Suppressor macrophage treated with lipopolysaccharide for 1 hour (primary cell): Measurements from ENCODE around the gene ITGBL1.
A peak's percentile ranks its signal among the peaks of the same experiment; 100 is the strongest.
"Not testable (repeated sequence)": the region's sequence is repeated elsewhere in the genome, so short reads cannot be mapped to it uniquely, and the experiment has no call there.

ENCODE experiments used
- DNase-seq, 3 donors: peaks; one replicate each; pipeline ENCODE4 v3.0.0-alpha.2; 2020 to 2022

Gene ITGBL1

GRCh38 chr13:101514100-101514499 lies 61.6 kb downstream of the ITGBL1 start:
- no peak for DNase-seq

- DNase-seq = peak; percentile 46 to 71 (median 66)
These were observed 62.3 kb downstream of the ITGBL1 start for GRCh38 chr13:101514695-101515275.

- DNase-seq = no peak
These were observed 63.0 kb downstream of the ITGBL1 start for GRCh38 chr13:101515504-101515903.

GRCh38 chr13:101516262-101516661 lies 63.8 kb downstream of the ITGBL1 start:
- no peak for DNase-seq

- DNase-seq = peak in 1 of 3 donors; percentile 11
These were observed 68.2 kb downstream of the ITGBL1 start for GRCh38 chr13:101520672-101521071.

GRCh38 chr13:101521371-101521770 lies 68.9 kb downstream of the ITGBL1 start:
- DNase-seq = no peak

- DNase-seq = no peak
These were observed 70.1 kb downstream of the ITGBL1 start for GRCh38 chr13:101522607-101523006.

- peak in 1 of 3 donors; percentile 27 for DNase-seq
These were observed 71.0 kb downstream of the ITGBL1 start for GRCh38 chr13:101523154-101524131.

- no peak for DNase-seq
These were observed 74.7 kb downstream of the ITGBL1 start for GRCh38 chr13:101527130-101527529.

GRCh38 chr13:101529422-101529821 lies 76.9 kb downstream of the ITGBL1 start:
- peak; percentile 54 to 66 (median 55) for DNase-seq

GRCh38 chr13:101530293-101530692 lies 77.8 kb downstream of the ITGBL1 start:
- DNase-seq = no peak

- DNase-seq = no peak
These were observed 82.8 kb downstream of the ITGBL1 start for GRCh38 chr13:101535192-101535746.

GRCh38 chr13:101536079-101536478 lies 83.6 kb downstream of the ITGBL1 start:
- no peak for DNase-seq

GRCh38 chr13:101544544-101544943 lies 92.1 kb downstream of the ITGBL1 start:
- not testable (repeated sequence) for DNase-seq

GRCh38 chr13:101544979-101545378 lies 92.5 kb downstream of the ITGBL1 start:
- no peak for DNase-seq

GRCh38 chr13:101545521-101545920 lies 93.0 kb downstream of the ITGBL1 start:
- DNase-seq = no peak

GRCh38 chr13:101552286-101552685 lies 99.8 kb downstream of the ITGBL1 start:
- no peak for DNase-seq

- DNase-seq = no peak
These were observed 100.3 kb downstream of the ITGBL1 start for GRCh38 chr13:101552786-101553185.

GRCh38 chr13:101554420-101555125 lies 102.1 kb downstream of the ITGBL1 start:
- DNase-seq = no peak

- DNase-seq = no peak
These were observed 103.1 kb downstream of the ITGBL1 start for GRCh38 chr13:101555610-101556009.

GRCh38 chr13:101556676-101557123 lies 104.2 kb downstream of the ITGBL1 start:
- no peak for DNase-seq

GRCh38 chr13:101565317-101565716 lies 112.8 kb downstream of the ITGBL1 start:
- no peak for DNase-seq

- no peak for DNase-seq
These were observed 115.4 kb downstream of the ITGBL1 start for GRCh38 chr13:101567841-101568240.
